Fibroblast of pulmonary artery (primary cell): ENCODE measurements around the gene KLHL3.

ENCODE experiments used
- DNase-seq: peaks from one replicate; pipeline ENCODE4 v3.0.0-alpha.2; 2010; ENCODE audit warnings: low read depth
- H3K4me3 ChIP-seq: replicated peaks from 2 replicates; pipeline ENCODE4 v1.5.1; 2011; ENCODE audit warnings: low read depth, mild to moderate bottlenecking, control low read depth, low read length, moderate library complexity
- TF ChIP-seq, protein P1 (sequence below): IDR thresholded peaks from 2 replicates; pipeline ENCODE4 v1.5.1; 2011; ENCODE audit warnings: mild to moderate bottlenecking, control low read depth, low read length, inconsistent platforms; ENCODE audit errors: missing control alignments

KLHL3 gene

DNA sequence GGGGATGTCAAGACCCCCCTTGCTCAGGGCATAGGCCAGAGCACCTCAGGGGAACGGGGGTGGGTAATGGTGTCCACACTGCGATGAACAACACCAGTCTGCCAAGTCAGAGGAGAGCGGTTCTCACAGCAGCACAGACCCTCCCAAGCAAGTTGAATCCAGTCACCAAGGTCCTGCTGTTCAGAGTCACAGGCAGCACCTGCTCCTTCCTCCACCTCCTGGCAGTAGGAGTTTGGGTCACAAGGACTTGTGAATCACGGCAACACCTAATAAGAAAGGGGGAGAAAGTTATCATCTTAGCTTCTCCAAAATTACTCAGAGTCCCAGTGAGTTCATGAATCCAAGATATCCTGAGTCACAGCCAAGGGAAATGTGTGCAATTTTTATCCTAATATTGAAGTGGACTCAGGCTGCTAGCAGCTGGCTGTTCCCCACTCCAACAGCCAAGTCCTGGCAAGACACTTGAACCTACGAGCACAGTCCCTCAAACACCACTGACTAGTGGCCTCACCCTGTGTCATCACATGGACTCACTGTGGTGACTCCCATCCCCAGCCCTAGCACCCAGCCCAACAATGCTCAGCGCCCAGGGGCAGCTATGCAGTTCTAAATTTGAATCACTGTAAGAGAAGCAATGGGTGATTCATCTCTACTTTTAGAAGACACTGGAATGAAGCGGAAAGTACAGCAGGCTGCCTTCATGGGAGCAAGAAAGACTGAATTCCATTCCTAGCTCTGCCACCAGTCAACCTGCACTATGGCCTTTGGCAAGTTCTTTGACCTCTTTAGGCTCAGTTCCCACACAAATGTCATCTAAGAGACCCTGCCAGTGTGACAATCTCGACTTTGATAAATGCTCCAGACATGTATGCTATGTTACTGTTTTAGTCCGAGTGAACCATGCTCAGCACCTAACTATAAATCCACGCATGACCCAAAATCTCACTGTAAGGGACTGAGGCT is 113.7 kb downstream of the KLHL3 start:
- H3K4me3 ChIP-seq, result no peak overlapping the region
- TF ChIP-seq, protein P1, sequence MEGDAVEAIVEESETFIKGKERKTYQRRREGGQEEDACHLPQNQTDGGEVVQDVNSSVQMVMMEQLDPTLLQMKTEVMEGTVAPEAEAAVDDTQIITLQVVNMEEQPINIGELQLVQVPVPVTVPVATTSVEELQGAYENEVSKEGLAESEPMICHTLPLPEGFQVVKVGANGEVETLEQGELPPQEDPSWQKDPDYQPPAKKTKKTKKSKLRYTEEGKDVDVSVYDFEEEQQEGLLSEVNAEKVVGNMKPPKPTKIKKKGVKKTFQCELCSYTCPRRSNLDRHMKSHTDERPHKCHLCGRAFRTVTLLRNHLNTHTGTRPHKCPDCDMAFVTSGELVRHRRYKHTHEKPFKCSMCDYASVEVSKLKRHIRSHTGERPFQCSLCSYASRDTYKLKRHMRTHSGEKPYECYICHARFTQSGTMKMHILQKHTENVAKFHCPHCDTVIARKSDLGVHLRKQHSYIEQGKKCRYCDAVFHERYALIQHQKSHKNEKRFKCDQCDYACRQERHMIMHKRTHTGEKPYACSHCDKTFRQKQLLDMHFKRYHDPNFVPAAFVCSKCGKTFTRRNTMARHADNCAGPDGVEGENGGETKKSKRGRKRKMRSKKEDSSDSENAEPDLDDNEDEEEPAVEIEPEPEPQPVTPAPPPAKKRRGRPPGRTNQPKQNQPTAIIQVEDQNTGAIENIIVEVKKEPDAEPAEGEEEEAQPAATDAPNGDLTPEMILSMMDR, result no peak
- DNase-seq, result peak; percentile 37

DNA sequence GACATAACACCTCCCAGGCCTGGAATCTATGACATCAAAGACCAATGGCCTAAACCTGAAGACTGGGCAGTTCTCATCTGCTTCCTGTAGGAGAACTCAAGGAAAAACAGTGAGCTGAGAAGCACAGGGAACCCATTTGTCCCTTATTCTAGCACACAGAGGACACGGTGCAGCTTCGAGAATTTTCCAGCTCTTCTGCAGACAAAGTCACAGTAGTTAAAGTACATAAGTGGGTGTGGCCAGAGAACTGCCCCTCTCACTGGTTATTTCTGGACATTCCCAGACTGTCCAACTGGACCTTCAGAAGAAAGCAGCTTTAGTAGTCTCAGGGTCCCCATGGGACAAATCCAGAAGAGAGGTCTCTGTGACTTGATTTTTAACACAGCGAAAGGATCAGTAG is 114.6 kb downstream of the KLHL3 start:
- TF ChIP-seq, protein P1, result no peak
- DNase-seq, result no peak
- no peak overlapping the region for H3K4me3 ChIP-seq

DNA sequence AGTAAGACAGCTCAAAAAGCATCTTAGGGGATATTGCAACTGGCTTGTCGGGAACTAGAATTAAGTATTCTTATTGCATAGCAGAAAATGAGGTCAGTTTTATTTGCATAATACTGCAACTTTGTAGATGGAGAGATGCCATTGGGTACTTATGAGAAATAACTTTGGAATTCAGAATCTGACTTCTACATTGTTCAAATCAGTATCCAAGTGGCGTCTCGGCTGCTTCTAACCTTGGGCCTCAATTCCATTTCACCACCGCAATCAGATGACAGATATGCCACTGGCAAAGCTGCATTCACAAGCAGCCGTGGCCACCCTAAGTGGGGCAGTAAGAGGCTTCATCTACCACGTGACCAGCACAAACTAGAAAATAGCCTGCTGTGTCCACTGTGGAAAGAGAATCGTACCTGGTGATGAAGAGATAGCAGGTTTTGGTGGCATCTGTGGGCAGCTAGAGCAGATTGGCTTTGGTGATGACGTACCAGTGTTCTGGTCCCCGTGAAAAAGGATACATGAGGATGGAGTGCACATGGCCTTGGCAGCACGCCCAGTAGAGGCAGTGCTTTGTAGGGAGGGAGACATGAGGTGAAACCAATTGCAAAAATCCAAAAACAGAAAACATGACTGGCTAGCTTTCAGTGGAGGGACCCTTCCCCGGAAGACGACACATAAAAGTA is 116.6 kb downstream of the KLHL3 start:
- TF ChIP-seq, protein P1, result no peak
- H3K4me3 ChIP-seq, result no peak overlapping the region
- peak; percentile 94 for DNase-seq

DNA sequence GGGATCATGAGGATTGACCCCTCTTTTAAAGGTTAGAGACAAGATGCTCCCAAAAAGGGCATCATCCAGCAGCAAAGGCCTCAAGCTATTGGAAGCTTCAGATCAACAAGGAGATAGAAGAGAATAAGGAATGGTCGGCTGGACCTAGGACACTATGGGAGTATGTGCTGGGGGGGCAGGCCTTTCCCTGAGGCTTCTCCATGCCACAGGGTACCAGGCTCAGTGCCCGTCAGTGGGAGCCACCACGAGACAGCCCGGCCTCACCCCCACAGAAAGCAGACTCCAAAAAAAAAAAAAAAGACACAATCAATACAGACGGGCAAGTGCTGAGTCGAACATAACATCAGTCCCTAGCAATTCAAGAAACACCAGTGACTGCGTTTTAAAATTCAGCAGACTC is 117.4 kb downstream of the KLHL3 start:
- no peak overlapping the region for H3K4me3 ChIP-seq
- TF ChIP-seq, protein P1, result no peak
- no peak for DNase-seq

DNA sequence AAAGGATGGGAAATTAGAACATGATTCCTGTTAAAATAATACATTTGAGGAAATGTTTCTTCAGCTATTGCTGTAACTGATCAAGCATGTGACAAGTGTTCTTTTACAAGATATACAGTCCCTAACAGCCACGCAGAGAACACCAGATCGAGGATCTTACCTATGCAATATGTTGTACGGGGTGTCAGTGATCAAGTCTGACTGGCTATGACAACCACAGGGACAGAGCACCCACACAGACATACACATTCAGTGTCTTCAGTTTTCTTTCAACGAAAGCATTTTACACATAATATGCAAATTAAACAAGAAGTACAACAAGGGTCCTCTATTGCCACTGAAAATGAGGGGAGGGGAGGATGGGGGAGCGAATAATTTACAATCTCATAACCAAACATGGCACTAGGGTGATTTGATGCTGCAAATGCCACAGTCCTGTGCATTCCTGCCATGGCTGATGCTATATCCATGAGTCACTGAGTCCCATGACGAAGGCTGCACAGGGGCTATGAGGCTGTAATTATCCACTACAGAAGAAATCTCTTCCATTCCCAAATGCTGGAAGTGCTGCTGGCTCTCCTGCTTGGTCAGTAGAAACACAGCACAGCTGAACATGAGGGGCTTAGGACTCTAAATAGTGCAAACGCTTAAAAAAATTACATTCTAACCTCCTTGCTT is 118.2 kb downstream of the KLHL3 start:
- peak; percentile 23 for DNase-seq

DNA sequence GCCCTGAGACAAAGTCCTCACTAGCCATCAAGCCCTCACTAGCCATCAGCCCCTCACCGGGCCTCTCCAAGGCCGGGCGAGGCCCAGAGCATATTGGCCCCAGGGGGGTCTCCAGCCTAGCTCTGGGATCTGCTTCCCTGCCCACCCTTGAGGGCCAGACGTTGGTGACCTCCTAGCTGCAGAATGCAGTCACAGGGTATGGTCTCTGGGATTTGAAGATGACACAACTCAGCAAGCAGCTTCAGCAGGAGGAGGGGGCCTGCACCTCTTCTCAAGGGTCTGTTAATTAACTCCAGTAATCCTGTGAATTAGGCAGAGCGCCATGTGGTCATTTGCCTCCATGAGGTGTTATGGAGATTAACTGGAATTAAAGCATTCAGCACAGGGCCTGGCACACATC is 119.8 kb downstream of the KLHL3 start:
- no peak for DNase-seq
- TF ChIP-seq, protein P1, result no peak
- H3K4me3 ChIP-seq, result no peak overlapping the region

More for the DNA sequence above, 118.2 kb downstream of the KLHL3 start:
- TF ChIP-seq, protein P1, result no peak
- H3K4me3 ChIP-seq, result no peak overlapping the region
